Loucy (cell line): Measurements from ENCODE around the gene PJVK.

Source experiments
- EZH2phosphoT487 ChIP-seq: fragments of 200-600 bp; IDR thresholded peaks from 2 replicates; pipeline ENCODE4 v1.6.1; 2018; ENCODE audit warnings: antibody characterized with exemption, mild to moderate bottlenecking, moderate library complexity, borderline replicate concordance
- TF ChIP-seq, protein P1 (sequence below): fragments of 200-600 bp; sonication (generic); conservative IDR thresholded peaks from 2 replicates; pipeline ENCODE4 v1.5.1; 2014; ENCODE audit warnings: mild to moderate bottlenecking, antibody characterized with exemption, low read length

GRCh38 chr2:178506101-178506500, 54.9 kb downstream of the PJVK start:
- no peak for TF ChIP-seq EZH2phosphoT487
- TF ChIP-seq, protein P1, sequence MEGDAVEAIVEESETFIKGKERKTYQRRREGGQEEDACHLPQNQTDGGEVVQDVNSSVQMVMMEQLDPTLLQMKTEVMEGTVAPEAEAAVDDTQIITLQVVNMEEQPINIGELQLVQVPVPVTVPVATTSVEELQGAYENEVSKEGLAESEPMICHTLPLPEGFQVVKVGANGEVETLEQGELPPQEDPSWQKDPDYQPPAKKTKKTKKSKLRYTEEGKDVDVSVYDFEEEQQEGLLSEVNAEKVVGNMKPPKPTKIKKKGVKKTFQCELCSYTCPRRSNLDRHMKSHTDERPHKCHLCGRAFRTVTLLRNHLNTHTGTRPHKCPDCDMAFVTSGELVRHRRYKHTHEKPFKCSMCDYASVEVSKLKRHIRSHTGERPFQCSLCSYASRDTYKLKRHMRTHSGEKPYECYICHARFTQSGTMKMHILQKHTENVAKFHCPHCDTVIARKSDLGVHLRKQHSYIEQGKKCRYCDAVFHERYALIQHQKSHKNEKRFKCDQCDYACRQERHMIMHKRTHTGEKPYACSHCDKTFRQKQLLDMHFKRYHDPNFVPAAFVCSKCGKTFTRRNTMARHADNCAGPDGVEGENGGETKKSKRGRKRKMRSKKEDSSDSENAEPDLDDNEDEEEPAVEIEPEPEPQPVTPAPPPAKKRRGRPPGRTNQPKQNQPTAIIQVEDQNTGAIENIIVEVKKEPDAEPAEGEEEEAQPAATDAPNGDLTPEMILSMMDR, result no peak
